Hepatocyte (in vitro differentiated cells): Measurements from ENCODE around the gene PEMT.

Experiments
- CTCF ChIP-seq: fragments of 200-600 bp; sonication (generic); IDR thresholded peaks from 2 replicates; pipeline ENCODE4 v1.5.1; 2016; ENCODE audit warnings: antibody characterized with exemption, mild to moderate bottlenecking; ENCODE audit not compliant: poor library complexity
- EZH2 ChIP-seq: fragments of 200-600 bp; sonication (generic); IDR thresholded peaks from 2 replicates; pipeline ENCODE4 v1.6.1; 2016; ENCODE audit warnings: antibody characterized with exemption, mild to moderate bottlenecking, borderline replicate concordance

- TF ChIP-seq CTCF (no peak), EZH2 (no peak)
Observed at GRCh38 chr17:17506181-17506741, 85.2 kb downstream of the PEMT start.
